ENCODE measurements around the gene WDR45.

Gene WDR45

GRCh38 chrX:49100704-49101628, 21.3 kb upstream of the WDR45 start:
- peak overlapping the region; percentile 59 for H3K4me2 ChIP-seq
- peak overlapping the region; percentile 61; the same call in 1 of the 2 replicates for H3K9ac ChIP-seq
- H3K4me1 ChIP-seq (ENCODE audit: low read depth, poor library complexity, severe bottlenecking): no peaks in the 10 kb centered on the region
- H3K27ac ChIP-seq: peak overlapping the region; percentile 62
- no peaks in the 10 kb centered on the region for H4K20me1 ChIP-seq (ENCODE audit: insufficient read depth)
- H3K79me2 ChIP-seq (ENCODE audit: insufficient read depth, low read depth): no peaks in the 10 kb centered on the region
- peak overlapping the region; percentile 71 for H2AFZ ChIP-seq (ENCODE audit: low read depth)
- no peak for TF ChIP-seq CTCF (conservative IDR thresholded peaks at IDR 0.05; ENCODE audit: low read depth, low read length)
- H3K27me3 ChIP-seq (ENCODE audit: insufficient read depth, low read depth): no peaks in the 10 kb centered on the region
- no peak overlapping the region for H3K4me3 ChIP-seq (IDR thresholded peaks at IDR 0.05; ENCODE audit: insufficient read depth, low read depth, low read length)
- no peaks in the 10 kb centered on the region for H3K36me3 ChIP-seq (ENCODE audit: insufficient read depth)

- no peaks in the 10 kb centered on the region for H3K4me1 ChIP-seq (ENCODE audit: low read depth, poor library complexity, severe bottlenecking)
- H3K4me2 ChIP-seq: no peak overlapping the region
- H3K27me3 ChIP-seq (ENCODE audit: insufficient read depth, low read depth): no peaks in the 10 kb centered on the region
- TF ChIP-seq CTCF (conservative IDR thresholded peaks at IDR 0.05; ENCODE audit: low read depth, low read length): no peak
- H4K20me1 ChIP-seq (ENCODE audit: insufficient read depth): no peaks in the 10 kb centered on the region
- no peak overlapping the region for H3K4me3 ChIP-seq (IDR thresholded peaks at IDR 0.05; ENCODE audit: insufficient read depth, low read depth, low read length)
- H3K27ac ChIP-seq: no peak overlapping the region
- no peaks in the 10 kb centered on the region for H3K79me2 ChIP-seq (ENCODE audit: insufficient read depth, low read depth)
- no peak overlapping the region for H3K9ac ChIP-seq
- no peak overlapping the region for H2AFZ ChIP-seq (ENCODE audit: low read depth)
- H3K36me3 ChIP-seq (ENCODE audit: insufficient read depth): no peaks in the 10 kb centered on the region
Observed at GRCh38 chrX:49096419-49096818, 16.7 kb upstream of the WDR45 start.

GRCh38 chrX:49089553-49089952, 9.9 kb upstream of the WDR45 start:
- TF ChIP-seq CTCF (conservative IDR thresholded peaks at IDR 0.05; ENCODE audit: low read depth, low read length): no peak
- H3K4me2 ChIP-seq: no peak overlapping the region
- no peaks in the 10 kb centered on the region for H3K36me3 ChIP-seq (ENCODE audit: insufficient read depth)
- no peak overlapping the region for H3K27ac ChIP-seq
- no peak overlapping the region for H2AFZ ChIP-seq (ENCODE audit: low read depth)
- H3K79me2 ChIP-seq (ENCODE audit: insufficient read depth, low read depth): no peaks in the 10 kb centered on the region
- no peaks in the 10 kb centered on the region for H4K20me1 ChIP-seq (ENCODE audit: insufficient read depth)
- H3K4me1 ChIP-seq (ENCODE audit: low read depth, poor library complexity, severe bottlenecking): no peaks in the 10 kb centered on the region
- H3K9ac ChIP-seq: no peak overlapping the region
- H3K27me3 ChIP-seq (ENCODE audit: insufficient read depth, low read depth): no peaks in the 10 kb centered on the region
- no peak overlapping the region for H3K4me3 ChIP-seq (IDR thresholded peaks at IDR 0.05; ENCODE audit: insufficient read depth, low read depth, low read length)

- TF ChIP-seq CTCF (conservative IDR thresholded peaks at IDR 0.05; ENCODE audit: low read depth, low read length): no peak
- H4K20me1 ChIP-seq (ENCODE audit: insufficient read depth): no peaks in the 10 kb centered on the region
- no peak overlapping the region for H3K9ac ChIP-seq
- H3K27me3 ChIP-seq (ENCODE audit: insufficient read depth, low read depth): no peaks in the 10 kb centered on the region
- no peak overlapping the region for H3K4me2 ChIP-seq
- no peaks in the 10 kb centered on the region for H3K4me1 ChIP-seq (ENCODE audit: low read depth, poor library complexity, severe bottlenecking)
- no peak overlapping the region for H2AFZ ChIP-seq (ENCODE audit: low read depth)
- H3K79me2 ChIP-seq (ENCODE audit: insufficient read depth, low read depth): no peaks in the 10 kb centered on the region
- H3K27ac ChIP-seq: no peak overlapping the region
- H3K4me3 ChIP-seq (IDR thresholded peaks at IDR 0.05; ENCODE audit: insufficient read depth, low read depth, low read length): no peak overlapping the region
- H3K36me3 ChIP-seq (ENCODE audit: insufficient read depth): no peaks in the 10 kb centered on the region
Observed at GRCh38 chrX:49082271-49082871, 2.7 kb upstream of the WDR45 start.
